GM12878 (cell line): ENCODE measurements around the gene CAMK2A. TPM values are rescaled to one million over a fixed set of nuclear protein-coding genes. Genes with fewer than 3 reads are reported as not detected.

Experiments
- ATAC-seq: fragments of 200-7000 bp; cut with Tn5 transposase; 3 replicates; pipeline ENCODE4 v1.9.1; 2020; ENCODE audit warnings: mild to moderate bottlenecking, moderate library complexity
- BruUV-seq: library from RNA; stranded (reverse); fragments of 400-500 nt; replicated peaks from 2 replicates; lab custom pipeline; 2021; lab: Mats Ljungman, UMichigan
- CTCF ChIA-PET: fragments of 300-600 bp; sonication (Branson Sonifier 250); formaldehyde crosslinking; extraction: SDS; loops from one replicate; lab custom pipeline; 2021; ENCODE audit warnings: inconsistent platforms; lab: Yijun Ruan, JAX
- POLR2A ChIA-PET: fragments of 350-600 bp; formaldehyde crosslinking; extraction: SDS; loops from one replicate; lab custom pipeline; 2021; ENCODE audit warnings: inconsistent platforms; lab: Charles Lee
- RAD21 ChIA-PET: fragments of 300-600 bp; sonication (Branson Sonifier 250); formaldehyde crosslinking; loops from one replicate; lab custom pipeline; 2023; ENCODE audit warnings: antibody characterized with exemption; ENCODE audit not compliant: unreplicated experiment; lab: Charles Lee
- SMC1A ChIA-PET: fragments of 300-600 bp; sonication (Branson Sonifier 250); formaldehyde crosslinking; loops from one replicate; lab custom pipeline; 2023; ENCODE audit not compliant: unreplicated experiment, uncharacterized antibody; lab: Charles Lee
- DNase-seq: peaks from one replicate; pipeline ENCODE4 v3.0.0-alpha.2; 2011; ENCODE audit warnings: low read depth, low spot score
- FAIRE-seq: peaks from 3 replicates; lab custom pipeline; 2011; peaks lifted over from hg19 to GRCh38; lab: Jason Lieb, UNC
- H2AFZ ChIP-seq: 2 replicates; pipeline ENCODE4 v1.6.0; 2011; ENCODE audit warnings: low read depth, low read length, control low read depth; ENCODE audit not compliant: control insufficient read depth
- H3K27ac ChIP-seq: 2 replicates; pipeline ENCODE4 v1.5.1; 2011; ENCODE audit warnings: control low read depth; ENCODE audit not compliant: control insufficient read depth, insufficient read depth
- H3K27me3 ChIP-seq, 2 experiments: replicated peaks in 1 of 2; 2 replicates each; pipeline versions ENCODE4 v1.6.0 to v1.6.1; 2011; ENCODE audit warnings: low read length in 1 of 2; ENCODE audit not compliant: control insufficient read depth in 2 of 2, insufficient read depth in 2 of 2
- H3K36me3 ChIP-seq, 2 experiments: 2 replicates each; pipeline ENCODE4 v1.5.1; 2011; ENCODE audit warnings: low read length in 1 of 2; ENCODE audit not compliant: control insufficient read depth in 2 of 2, insufficient read depth in 2 of 2
- H3K4me1 ChIP-seq: 2 replicates; pipeline ENCODE4 v1.6.1; 2011; ENCODE audit warnings: mild to moderate bottlenecking, low read length, moderate library complexity, mixed read lengths; ENCODE audit not compliant: control insufficient read depth, insufficient read depth
- H3K4me2 ChIP-seq: 2 replicates; pipeline ENCODE4 v1.6.0; 2011; ENCODE audit warnings: control low read depth; ENCODE audit not compliant: control insufficient read depth, insufficient read depth
- H3K4me3 ChIP-seq: fragments of 200-600 bp; sonication (generic); 2 replicates; pipeline ENCODE4 v1.5.1; 2016
- H3K79me2 ChIP-seq: 2 replicates; pipeline ENCODE4 v1.6.0; 2011; ENCODE audit warnings: low read length; ENCODE audit not compliant: control insufficient read depth, insufficient read depth
- H3K9ac ChIP-seq: 2 replicates; pipeline ENCODE4 v1.8.0; 2011; ENCODE audit warnings: low read length, control low read depth, mixed read lengths; ENCODE audit not compliant: control insufficient read depth, insufficient read depth
- H3K9me3 ChIP-seq: replicated peaks from 3 replicates; pipeline ENCODE4 v1.5.1; 2011; ENCODE audit warnings: mild to moderate bottlenecking, low read length; ENCODE audit not compliant: control insufficient read depth, insufficient read depth
- H4K20me1 ChIP-seq: 2 replicates; pipeline ENCODE4 v1.6.0; 2011; ENCODE audit not compliant: control insufficient read depth, insufficient read depth
- ATF7 ChIP-seq: fragments of 450-650 bp; IDR thresholded peaks from 2 replicates; pipeline ENCODE4 v1.6.1; 2016; ENCODE audit warnings: low read depth, mild to moderate bottlenecking
- BRCA1 ChIP-seq: IDR thresholded peaks from 2 replicates; pipeline ENCODE4 v1.6.1; 2011; ENCODE audit warnings: low read depth, low read length, improper control_type of control experiment
- IKZF2 ChIP-seq, 2 experiments: fragments of 450-650 bp; IDR thresholded peaks; 2 replicates each; pipeline ENCODE4 v1.6.1; 2017; ENCODE audit warnings: mild to moderate bottlenecking in 2 of 2, moderate library complexity in 2 of 2
- RBBP5 ChIP-seq: fragments of 200-600 bp; sonication (generic); conservative IDR thresholded peaks from 2 replicates; pipeline ENCODE4 v1.6.1; 2016
- SIN3A ChIP-seq: IDR thresholded peaks from 2 replicates; pipeline ENCODE4 v1.6.1; 2012; ENCODE audit warnings: low read depth, low read length, improper control_type of control experiment
- ZNF207 ChIP-seq: fragments of 450-650 bp; IDR thresholded peaks from 2 replicates; pipeline ENCODE4 v1.6.1; 2014; ENCODE audit warnings: antibody characterized with exemption, mild to moderate bottlenecking, borderline replicate concordance
- ZNF687 ChIP-seq: fragments of 450-650 bp; IDR thresholded peaks from 2 replicates; pipeline ENCODE4 v1.6.1; 2017; ENCODE audit warnings: mild to moderate bottlenecking, moderate library complexity
- ZZZ3 ChIP-seq: IDR thresholded peaks from 2 replicates; pipeline ENCODE4 v1.6.1; 2011; ENCODE audit warnings: low read depth; ENCODE audit not compliant: control insufficient read depth, insufficient read length
- WGBS: methylation state at CpG from one replicate; pipeline ENCODE4 v1.1.6; 2016; ENCODE audit warnings: low lambda C conversion rate; ENCODE audit not compliant: insufficient replicate concordance, insufficient coverage; ENCODE audit errors: missing lambda C conversion rate; 5-methylcytosine and 5-hydroxymethylcytosine counted together
- in situ Hi-C: fragments of 300-500 bp; cut with MboI; formaldehyde crosslinking; loops from 9 replicates; pipeline ENCODE4 v1.14.3; 2018; ENCODE audit warnings: mixed read lengths
- intact Hi-C: fragments of 100-400 bp; cut with micrococcal nuclease; formaldehyde crosslinking; loops from one replicate; pipeline ENCODE4 v1.14.2; 2022; ENCODE audit not compliant: unreplicated experiment
- polyA plus RNA-seq, 11 experiments: library from polyadenylated mRNA; depleted of rRNA in 4 of 11; unstranded in 6 of 11; stranded (reverse) in 5 of 11; fragments of >200 nt; fragmentation: Nextera tagmentation in 4 of 11; fragmentation: Illumina TruSeq in 1 of 11; extraction: Ambion mirVana in 4 of 11; extraction: Trizol in 1 of 11; gene quantifications; 1 replicate in 1 of 11; 2 replicates in 10 of 11; pipeline versions ENCODE4 v1.2.1 to v1.2.3, GENCODE V29; 2011 to 2016; ENCODE audit warnings: inconsistent platforms in 2 of 11, missing spikeins in 2 of 11, low read depth in 1 of 11
- total RNA-seq, 4 experiments: library from RNA; depleted of rRNA in 3 of 4; stranded (reverse); fragments of >200 nt in 3 of 4; fragmentation: Illumina TruSeq in 1 of 4; extraction: Trizol in 1 of 4; gene quantifications; 2 replicates each; pipeline versions ENCODE4 v1.2.1 to v1.2.3, GENCODE V29; 2013 to 2021

CAMK2A gene
- total and polyA plus RNA-seq, 10 of the 15 experiments (the other 5 are each of a cell fraction or from before 2014, with no cell fraction given): 0.11 TPM; not detected in 9

GRCh38 chr5:150172556-150172955 is 117.0 kb downstream of the CAMK2A start:
- H3K27me3 ChIP-seq: no peaks in the 10 kb centered on the region; a peak in 2 of 4 replicates
- H3K79me2 ChIP-seq: no peaks in the 10 kb centered on the region
- DNase-seq (no peak), FAIRE-seq (no peak), ATAC-seq (no peak)
- WGBS: 43% methylated on average over 4 of the region's 4 CpGs
- H2AFZ ChIP-seq: no peak overlapping the region
- in situ Hi-C loops: no loop called here
- no peak overlapping the region for H3K27ac ChIP-seq
- H3K4me2 ChIP-seq: no peak overlapping the region
- no peak overlapping the region for H3K4me3 ChIP-seq
- ChIA-PET SMC1A (interaction anchor here (0.6 to 1.7 kb wide), 4 partner anchors 10 to 358 kb away, joined by 3 to 7 read pairs (median 4); partner anchors contain the start of gene CD74), RAD21 (no interaction called here), CTCF (interaction anchor here (1.0 to 9.3 kb wide), 4 partner anchors 10 to 46 kb away, joined by 3 to 68 read pairs (median 5); no protein-coding TSS in a partner anchor), POLR2A (no interaction called here)
- no peak for TF ChIP-seq ZZZ3
- no peak for TF ChIP-seq ATF7
- TF ChIP-seq SIN3A: no peak
- no peak for TF ChIP-seq BRCA1
- TF ChIP-seq IKZF2 (IDR thresholded peaks at IDR 0.05): no peak
- no peak for TF ChIP-seq RBBP5
- TF ChIP-seq ZNF687: no peak
- no peak for TF ChIP-seq ZNF207
- no peaks in the 10 kb centered on the region for H3K36me3 ChIP-seq
- intact Hi-C loops: no loop called here
- H4K20me1 ChIP-seq: no peaks in the 10 kb centered on the region
- BruUV-seq: no TSS peak
- no peaks in the 10 kb centered on the region for H3K4me1 ChIP-seq
- H3K9me3 ChIP-seq: no peaks in the 10 kb centered on the region
- no peak overlapping the region for H3K9ac ChIP-seq
